ENCODE results near the gene PRPSAP2. TPM values are rescaled to one million over a fixed set of nuclear protein-coding genes. Genes with fewer than 3 reads are reported as not detected.
"Not testable (repeated sequence)": the region's sequence is repeated elsewhere in the genome, so short reads cannot be mapped to it uniquely, and the experiment has no call there.

The PRPSAP2 gene
- total RNA-seq, 1 donor from 2014 or later, result 28.0 TPM

GRCh38 chr17:18951941-18952842 is 94.3 kb downstream of the PRPSAP2 start, which contains the start of gene SLC5A10:
Gene SLC5A10 (plus strand): TSS chr17:18952165. CDS start chr17:18952206, 41 bp downstream.
- intact Hi-C loops (cut with DNase I), result no loop called here
- Histone ChIP-seq H3K27ac (no peak within 1 kb of the TSS), H3K4me1 (no peaks in the 10 kb centered on the region), H3K36me3 (no peaks in the 10 kb centered on the region), H3K27me3 (no peaks in the 10 kb centered on the region), H3K4me3 (no peak within 1 kb of the TSS), H3K9me3 (no peaks in the 10 kb centered on the region)
- TF ChIP-seq POLR2AphosphoS5 (IDR thresholded peaks at IDR 0.05; ENCODE audit: insufficient read depth in 1 of 2, low read depth in 1 of 2), result no peak
- TF ChIP-seq, protein P1, sequence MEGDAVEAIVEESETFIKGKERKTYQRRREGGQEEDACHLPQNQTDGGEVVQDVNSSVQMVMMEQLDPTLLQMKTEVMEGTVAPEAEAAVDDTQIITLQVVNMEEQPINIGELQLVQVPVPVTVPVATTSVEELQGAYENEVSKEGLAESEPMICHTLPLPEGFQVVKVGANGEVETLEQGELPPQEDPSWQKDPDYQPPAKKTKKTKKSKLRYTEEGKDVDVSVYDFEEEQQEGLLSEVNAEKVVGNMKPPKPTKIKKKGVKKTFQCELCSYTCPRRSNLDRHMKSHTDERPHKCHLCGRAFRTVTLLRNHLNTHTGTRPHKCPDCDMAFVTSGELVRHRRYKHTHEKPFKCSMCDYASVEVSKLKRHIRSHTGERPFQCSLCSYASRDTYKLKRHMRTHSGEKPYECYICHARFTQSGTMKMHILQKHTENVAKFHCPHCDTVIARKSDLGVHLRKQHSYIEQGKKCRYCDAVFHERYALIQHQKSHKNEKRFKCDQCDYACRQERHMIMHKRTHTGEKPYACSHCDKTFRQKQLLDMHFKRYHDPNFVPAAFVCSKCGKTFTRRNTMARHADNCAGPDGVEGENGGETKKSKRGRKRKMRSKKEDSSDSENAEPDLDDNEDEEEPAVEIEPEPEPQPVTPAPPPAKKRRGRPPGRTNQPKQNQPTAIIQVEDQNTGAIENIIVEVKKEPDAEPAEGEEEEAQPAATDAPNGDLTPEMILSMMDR (IDR thresholded peaks at IDR 0.05), result no peak
- no peak for TF ChIP-seq POLR2A (IDR thresholded peaks at IDR 0.05)
- DNase-seq (ENCODE audit: extremely low spot score in 2 of 2), result peak in 1 of 2 donors; percentile 91

GRCh38 chr17:18953231-18953728 is 95.3 kb downstream of the PRPSAP2 start:
- no peaks in the 10 kb centered on the region for H3K4me1 ChIP-seq
- intact Hi-C loops (cut with DNase I), result no loop called here
- H3K9me3 ChIP-seq, result no peaks in the 10 kb centered on the region
- H3K27ac ChIP-seq, result no peak overlapping the region
- H3K27me3 ChIP-seq, result no peaks in the 10 kb centered on the region
- TF ChIP-seq, protein P1 (IDR thresholded peaks at IDR 0.05), result no peak
- TF ChIP-seq POLR2AphosphoS5 (IDR thresholded peaks at IDR 0.05; ENCODE audit: insufficient read depth in 1 of 2, low read depth in 1 of 2) (no peak), POLR2A (IDR thresholded peaks at IDR 0.05) (no peak)
- no peak for DNase-seq (ENCODE audit: extremely low spot score in 2 of 2)
- no peak overlapping the region for H3K4me3 ChIP-seq
- no peaks in the 10 kb centered on the region for H3K36me3 ChIP-seq

DNA sequence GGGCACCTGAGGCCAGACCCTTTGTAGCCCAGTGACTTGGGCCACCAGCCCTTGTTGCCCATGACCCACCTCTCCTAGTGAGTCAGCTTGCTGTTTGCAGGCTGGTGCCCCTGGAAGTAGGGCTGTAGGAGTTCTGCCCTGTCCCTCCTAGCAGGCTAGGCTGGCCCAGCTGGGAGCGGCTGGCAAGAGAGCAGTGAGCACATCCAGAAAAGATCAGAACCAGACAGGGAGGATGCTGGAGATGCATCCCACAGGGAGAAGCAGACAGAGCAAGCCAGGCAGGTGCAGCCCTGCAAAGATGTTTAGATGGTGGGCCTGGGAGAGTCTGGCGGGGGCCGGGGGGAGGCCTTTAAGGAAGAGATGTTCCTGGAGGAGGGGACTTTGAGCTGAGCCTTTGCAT is 96.4 kb downstream of the PRPSAP2 start:
- no peak for TF ChIP-seq POLR2A (IDR thresholded peaks at IDR 0.05)
- no peak for TF ChIP-seq POLR2AphosphoS5 (IDR thresholded peaks at IDR 0.05; ENCODE audit: insufficient read depth in 1 of 2, low read depth in 1 of 2)
- TF ChIP-seq, protein P1 (IDR thresholded peaks at IDR 0.05), result no peak
- Histone ChIP-seq H3K36me3 (no peaks in the 10 kb centered on the region), H3K9me3 (no peaks in the 10 kb centered on the region), H3K27ac (no peak overlapping the region), H3K4me1 (no peaks in the 10 kb centered on the region), H3K4me3 (no peak overlapping the region), H3K27me3 (no peaks in the 10 kb centered on the region)
- intact Hi-C loops (cut with DNase I), result no loop called here
- no peak for DNase-seq (ENCODE audit: extremely low spot score in 2 of 2)

- intact Hi-C loops (cut with DNase I), result no loop called here
- Histone ChIP-seq H3K27me3 (no peaks in the 10 kb centered on the region), H3K9me3 (no peaks in the 10 kb centered on the region), H3K36me3 (no peaks in the 10 kb centered on the region), H3K4me1 (no peaks in the 10 kb centered on the region), H3K27ac (no peak overlapping the region), H3K4me3 (no peak overlapping the region)
- no peak for DNase-seq (ENCODE audit: extremely low spot score in 2 of 2)
- TF ChIP-seq POLR2AphosphoS5 (IDR thresholded peaks at IDR 0.05; ENCODE audit: insufficient read depth in 1 of 2, low read depth in 1 of 2) (no peak), POLR2A (IDR thresholded peaks at IDR 0.05) (no peak)
- TF ChIP-seq, protein P1 (IDR thresholded peaks at IDR 0.05), result no peak
Measured at GRCh38 chr17:18955009-18955408, 97.1 kb downstream of the PRPSAP2 start.

DNA sequence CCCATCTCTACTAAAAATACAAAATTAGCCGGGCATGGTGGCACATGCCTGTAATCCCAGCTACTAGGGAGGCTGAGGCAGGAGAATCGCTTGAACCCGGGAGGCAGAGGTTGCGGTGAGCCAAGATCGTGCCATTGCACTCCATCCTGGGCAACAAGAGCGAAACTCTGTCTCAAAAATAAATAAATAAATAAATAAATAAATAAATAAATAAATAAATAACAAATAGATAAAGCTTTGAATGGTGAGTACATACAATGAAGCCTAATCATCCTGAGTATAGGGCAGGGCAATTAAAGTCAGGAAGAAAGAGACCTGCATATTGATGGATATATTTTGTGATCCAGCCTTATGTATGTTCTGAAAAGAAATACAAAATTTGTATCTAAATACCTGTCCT is 98.1 kb downstream of the PRPSAP2 start:
- H3K4me3 ChIP-seq; H3K4me1 ChIP-seq; intact Hi-C loops (cut with DNase I); H3K27ac ChIP-seq; H3K9me3 ChIP-seq; H3K36me3 ChIP-seq; H3K27me3 ChIP-seq; DNase-seq (ENCODE audit: extremely low spot score in 2 of 2): not testable (repeated sequence)

Measured in vagina (tissue), 2 donors.